Activated CD4-positive, alpha-beta T cell treated with anti-CD3 and anti-CD28 coated beads, Interleukin-2, Interleukin-6, amounts not matched to agents 100 ng/mL and 50 ng/mL, durations not matched to agents 16 hours and 8 hours (primary cell): ENCODE data around the gene CYP2E1.
"Not testable (repeated sequence)": the region's sequence is repeated elsewhere in the genome, so short reads cannot be mapped to it uniquely, and the experiment has no call there.

Experiments
- DNase-seq: peaks from one replicate; pipeline ENCODE4 v3.0.0-alpha.2; 2020

The CYP2E1 gene

DNA sequence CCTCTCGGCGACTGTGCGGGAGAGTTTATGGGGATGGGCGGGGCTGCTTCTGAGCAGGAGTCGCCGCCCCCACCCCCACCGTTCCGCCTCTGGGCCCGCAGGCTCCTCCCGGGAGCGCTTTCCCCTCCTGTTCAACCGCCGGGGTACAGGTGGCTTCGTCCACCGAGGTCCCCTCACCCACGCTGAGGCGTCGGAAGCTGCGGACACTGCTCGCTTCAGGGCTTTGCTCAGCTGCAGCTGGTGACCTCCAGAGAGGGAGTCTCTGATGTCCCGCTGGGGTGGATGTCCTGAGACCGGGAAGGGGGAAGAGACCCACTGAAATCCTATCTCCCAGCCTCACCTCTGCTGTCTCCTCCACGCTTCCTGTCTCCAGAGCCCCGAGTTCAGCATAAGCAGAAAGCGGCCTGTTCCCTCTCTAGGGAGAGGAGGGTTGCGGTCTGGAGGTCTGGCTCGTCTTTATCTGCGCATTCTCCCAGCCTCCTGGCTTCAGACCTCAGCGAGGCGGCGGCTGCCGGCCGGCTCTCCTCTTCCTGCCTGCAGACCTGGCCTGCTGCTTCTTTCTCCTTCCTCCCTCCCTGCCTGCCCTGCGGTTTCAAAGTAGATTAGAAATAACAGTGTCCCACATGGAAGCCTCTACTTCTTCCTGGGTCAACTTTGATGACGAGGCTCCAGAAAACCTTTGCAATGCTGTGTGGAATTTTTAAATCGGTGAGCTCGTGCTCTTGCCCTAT lies 1.8 kb downstream of the CYP2E1 start:
- peak; percentile 4 for DNase-seq

DNA sequence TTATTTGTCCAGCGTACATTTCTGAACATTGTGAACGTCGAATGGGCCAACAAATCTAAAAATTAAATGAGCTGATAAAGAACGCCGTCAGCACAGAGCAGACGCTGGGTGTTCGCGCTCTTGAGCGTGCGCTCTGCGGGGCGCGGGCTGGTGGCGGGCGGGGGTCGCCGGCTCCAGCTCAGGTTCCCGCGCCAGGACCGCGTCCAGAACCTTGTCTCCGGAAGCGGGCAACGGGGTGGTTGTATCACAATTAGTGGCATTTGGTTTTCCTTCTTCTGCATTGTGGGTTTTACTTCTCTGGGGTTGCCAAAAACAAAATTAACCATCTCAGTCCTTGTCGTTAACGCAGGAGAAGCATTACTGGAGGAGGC lies 2.4 kb downstream of the CYP2E1 start:
- DNase-seq, result no peak

DNA sequence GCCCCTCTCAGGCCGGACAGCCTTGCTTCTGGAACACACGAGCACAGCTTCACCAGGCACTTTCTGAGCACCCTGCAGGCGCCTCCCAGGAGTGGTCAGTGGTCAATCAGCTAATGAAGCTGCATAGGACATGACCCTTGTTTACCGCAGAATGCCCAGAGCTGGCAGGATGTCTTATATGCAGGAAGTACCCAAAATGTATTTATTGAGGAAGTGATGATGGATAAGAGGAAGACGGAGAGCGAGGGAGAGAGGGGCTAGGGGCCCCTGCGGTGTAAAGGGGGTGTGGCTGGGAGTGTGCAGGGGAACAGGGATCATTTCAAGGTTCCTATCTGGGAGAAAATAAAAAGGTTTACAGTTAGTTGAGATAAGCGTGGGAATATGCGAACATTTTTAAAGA lies 3.3 kb downstream of the CYP2E1 start:
- DNase-seq, result no peak

DNA sequence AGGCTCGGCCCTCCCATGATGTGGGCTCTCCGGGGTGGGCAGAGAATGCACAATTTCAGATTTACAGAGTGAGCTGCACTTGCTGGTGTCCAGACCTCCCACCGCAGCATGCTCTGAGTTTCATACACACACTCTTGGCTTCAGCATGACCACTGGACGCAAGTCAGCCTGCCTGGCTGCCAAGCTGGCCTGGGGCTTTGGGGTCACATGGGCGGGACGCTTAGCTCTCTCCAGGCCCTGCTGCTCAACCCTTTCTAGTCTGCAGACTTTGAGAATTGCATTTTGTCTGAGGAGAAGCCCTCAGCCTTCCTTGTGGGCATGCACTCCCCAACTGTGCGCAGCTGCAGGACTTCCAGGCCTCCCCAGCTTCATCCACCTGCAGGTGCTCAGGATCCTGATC lies 5.7 kb downstream of the CYP2E1 start:
- no peak for DNase-seq

DNA sequence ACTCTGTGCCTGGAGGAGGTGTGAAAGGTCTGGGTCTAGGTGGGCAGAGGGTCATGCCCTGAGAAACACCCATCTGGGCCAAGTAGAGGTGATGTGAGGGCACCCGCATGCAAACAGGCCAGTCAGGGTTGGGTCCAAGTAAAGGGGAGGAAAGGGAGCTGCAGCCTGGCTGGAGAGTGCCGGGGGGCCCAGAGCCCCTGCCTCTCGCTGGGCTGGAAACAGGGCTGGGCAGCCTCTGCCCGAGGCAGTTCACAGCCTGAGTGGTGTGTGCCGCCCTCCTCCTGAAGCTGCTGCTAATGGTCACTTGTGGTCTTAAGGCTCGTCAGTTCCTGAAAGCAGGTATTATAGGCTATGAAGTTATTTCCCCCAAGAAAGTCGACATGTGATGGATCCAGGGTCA lies 7.3 kb downstream of the CYP2E1 start:
- no peak for DNase-seq

DNA sequence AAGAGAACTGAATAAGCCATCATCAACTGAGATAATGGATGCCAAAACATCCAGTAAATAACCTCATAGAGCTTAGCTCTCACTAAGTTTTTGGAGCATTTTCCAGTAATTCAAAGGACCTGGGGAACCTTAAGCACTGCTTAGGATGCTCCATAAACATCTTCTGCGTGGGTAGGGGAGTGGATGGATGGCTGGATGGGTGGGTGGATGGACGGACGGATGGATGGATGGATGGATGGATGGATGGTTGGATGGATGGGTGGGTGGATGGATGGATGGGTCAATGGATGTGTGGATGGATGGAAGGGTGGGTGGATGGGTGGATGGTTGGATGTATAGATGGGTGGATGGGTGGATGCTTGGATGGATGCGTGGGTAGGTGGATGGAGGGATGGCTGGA lies 9.0 kb downstream of the CYP2E1 start:
- DNase-seq, result no peak

DNA sequence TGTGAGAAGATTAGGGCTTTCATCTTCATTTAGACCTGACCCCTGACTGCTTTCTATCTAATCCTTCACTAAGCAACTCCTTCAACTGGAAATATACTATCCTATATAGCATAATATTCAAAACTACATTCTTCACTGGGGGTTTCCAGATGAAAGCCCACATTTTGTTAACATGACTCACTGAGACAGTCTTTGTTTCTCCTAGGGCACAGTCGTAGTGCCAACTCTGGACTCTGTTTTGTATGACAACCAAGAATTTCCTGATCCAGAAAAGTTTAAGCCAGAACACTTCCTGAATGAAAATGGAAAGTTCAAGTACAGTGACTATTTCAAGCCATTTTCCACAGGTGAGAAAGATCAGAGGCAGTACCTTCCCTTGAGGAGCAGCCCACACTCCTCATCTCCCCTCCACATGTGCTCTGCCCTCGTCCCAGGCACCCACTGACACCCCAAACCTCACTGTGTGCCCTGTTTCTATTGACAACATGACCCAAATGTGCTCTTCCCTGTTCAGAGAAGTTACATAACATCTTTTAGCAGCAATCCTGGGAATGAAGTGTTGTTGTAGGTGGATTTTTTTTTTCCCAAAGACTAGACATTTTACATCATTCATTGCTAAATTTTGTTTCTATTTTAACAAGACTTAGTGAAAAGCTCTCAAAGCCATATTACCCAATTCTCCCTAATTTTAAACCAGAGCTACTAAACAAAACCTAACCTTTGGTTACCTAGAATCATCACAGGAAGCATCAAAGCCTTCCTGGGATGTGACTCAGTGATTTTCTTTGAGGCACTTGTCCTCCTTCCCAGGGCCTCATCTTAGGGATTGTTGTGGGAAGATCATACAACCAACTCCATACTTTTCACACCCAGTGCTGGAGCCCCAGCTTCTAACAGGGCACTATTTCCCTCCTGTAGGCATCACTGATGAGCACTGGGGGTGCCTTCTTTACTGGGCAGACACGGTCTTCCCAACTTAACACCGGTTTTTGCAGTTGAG lies 10.7 kb downstream of the CYP2E1 start:
- DNase-seq, result no peak

DNA sequence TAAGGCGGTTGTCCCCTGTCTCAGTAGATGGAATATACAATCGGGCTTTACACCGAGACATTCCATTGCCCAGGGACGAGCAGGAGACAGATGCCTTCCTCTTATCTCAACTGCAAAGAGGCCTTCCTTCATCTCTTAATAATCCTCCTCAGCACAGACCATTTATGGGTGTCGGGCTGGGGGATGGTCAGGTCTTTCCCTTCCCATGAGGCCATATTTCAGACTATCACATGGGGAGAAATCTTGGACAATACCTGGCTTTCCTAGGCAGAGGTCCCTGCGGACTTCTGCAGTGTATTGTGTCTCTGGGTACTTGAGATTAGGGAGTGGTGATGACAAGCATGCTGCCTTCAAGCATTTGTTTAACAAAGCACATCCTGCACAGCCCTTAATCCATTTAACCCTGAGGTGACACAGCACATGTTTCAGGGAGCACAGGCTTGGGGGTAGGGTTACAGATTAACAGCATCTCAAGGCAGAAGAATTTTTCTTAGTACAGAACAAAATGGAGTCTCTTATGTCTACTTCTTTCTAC lies 14.3 kb downstream of the CYP2E1 start:
- DNase-seq, result not testable (repeated sequence)

DNA sequence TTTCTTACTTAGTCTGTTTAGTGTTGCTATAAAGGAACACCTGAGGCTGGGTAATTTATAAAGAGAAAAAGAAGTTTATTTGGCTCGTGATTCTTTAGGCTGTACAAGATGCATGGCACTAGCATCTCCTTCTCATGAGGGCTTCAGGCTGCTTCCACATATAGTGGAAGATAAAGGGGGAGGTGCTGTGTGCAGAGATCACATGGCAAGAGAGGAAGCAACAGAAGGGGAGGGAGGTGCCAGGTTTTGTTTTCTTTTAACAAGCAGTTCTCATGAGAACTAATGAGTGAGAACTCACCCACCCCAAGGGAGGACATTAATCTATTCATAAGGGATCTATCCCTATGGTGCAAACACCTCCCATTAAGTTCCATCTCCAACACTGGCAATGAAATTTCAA lies 17.3 kb downstream of the CYP2E1 start:
- no peak for DNase-seq

DNA sequence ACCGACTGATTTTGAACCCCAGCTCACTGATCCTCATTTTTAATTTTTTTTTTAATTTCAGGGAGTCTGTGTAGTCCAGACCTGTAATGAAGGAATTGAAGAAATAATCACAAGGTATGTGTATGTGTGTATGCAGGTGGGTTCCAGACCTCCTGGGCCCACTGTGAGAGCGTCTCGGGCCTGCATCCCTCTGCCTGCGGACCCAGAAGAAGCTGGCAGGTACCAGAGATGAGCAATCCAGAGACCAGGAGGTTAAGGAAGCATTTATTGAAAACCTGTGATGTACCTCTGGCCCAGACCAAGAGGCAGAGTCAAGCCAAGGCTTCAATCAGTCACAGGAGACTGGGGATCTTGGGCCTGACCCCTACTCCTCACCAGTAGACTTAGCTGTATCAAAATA lies 27.4 kb downstream of the CYP2E1 start:
- DNase-seq, result no peak

DNA sequence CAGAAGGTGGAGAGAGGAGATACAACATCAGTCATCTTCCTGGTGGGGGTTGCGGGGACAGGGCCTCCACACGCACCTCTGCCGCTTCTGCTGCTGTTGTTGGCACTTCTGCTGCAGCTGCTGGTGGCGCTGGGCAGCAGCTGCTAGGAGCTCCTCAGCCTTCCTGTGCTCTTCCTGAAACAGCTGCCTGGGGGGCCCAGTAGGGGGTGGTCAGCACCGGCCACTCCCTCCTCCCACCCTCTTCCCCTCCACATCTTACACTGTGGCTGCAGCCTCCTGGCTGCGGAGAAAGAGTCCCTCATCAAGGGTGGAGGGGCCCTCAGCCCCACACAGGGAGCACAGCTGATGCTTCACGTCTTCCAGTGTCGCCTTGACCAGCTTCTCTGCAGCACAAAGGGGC lies 28.4 kb downstream of the CYP2E1 start:
- no peak for DNase-seq

DNA sequence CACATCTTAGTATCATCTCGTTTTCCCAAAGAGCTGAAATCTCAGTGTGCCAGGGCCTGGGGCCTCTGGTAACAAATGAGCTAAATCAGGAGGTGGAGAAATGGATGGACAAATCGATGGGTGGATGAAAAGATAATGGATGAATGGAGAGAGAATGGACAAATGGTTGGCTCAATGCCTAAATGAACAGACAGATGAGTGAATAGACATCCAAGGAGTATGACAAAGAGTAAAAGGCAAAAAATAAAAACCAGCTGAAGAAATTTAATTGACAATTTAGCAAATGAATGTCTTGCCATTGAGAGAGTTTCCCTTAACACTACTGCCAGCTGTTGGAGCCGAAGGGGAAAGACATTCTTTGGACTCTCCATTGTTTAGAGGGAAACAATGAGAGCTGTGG lies 30.2 kb downstream of the CYP2E1 start:
- no peak for DNase-seq

DNA sequence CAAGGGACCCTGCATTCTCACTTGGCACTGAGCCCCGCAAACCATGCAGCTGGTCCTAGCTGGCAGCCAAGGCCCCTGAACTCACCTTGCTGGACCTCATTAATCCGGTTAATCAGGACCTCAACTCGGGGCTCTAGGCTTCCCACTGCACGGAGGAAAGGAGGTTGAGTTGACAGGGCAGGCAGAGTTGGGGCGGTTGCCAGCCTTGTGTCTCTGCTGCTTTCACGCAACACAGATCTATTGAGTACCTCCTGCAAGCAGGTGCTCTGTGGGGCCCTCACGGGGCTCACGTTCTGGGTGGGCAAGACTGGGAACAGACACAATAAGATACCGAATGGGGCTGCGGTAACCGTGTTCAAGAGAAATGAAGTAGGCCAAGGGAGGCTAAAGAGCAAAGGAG lies 32.1 kb downstream of the CYP2E1 start:
- no peak for DNase-seq

DNA sequence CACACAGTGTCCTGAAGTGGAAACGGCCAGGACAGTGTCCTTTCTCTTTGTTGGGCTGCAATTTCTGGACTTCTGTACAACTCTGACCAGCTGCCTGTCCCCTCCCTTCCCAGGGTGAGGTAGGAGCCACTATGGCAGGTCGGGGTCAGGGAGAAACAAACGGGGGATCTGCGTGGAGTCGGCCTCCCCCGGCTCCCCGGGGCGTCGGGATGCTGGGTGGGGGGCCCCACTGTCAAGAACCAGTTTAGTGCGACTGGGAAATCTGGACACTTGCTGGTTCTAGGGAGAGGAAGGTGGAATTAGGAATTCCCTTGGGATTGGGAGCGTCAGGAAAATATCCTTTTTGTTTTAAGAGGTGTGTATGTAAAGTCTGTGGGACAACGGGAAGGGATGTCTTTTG lies 37.7 kb downstream of the CYP2E1 start:
- DNase-seq, result no peak

DNA sequence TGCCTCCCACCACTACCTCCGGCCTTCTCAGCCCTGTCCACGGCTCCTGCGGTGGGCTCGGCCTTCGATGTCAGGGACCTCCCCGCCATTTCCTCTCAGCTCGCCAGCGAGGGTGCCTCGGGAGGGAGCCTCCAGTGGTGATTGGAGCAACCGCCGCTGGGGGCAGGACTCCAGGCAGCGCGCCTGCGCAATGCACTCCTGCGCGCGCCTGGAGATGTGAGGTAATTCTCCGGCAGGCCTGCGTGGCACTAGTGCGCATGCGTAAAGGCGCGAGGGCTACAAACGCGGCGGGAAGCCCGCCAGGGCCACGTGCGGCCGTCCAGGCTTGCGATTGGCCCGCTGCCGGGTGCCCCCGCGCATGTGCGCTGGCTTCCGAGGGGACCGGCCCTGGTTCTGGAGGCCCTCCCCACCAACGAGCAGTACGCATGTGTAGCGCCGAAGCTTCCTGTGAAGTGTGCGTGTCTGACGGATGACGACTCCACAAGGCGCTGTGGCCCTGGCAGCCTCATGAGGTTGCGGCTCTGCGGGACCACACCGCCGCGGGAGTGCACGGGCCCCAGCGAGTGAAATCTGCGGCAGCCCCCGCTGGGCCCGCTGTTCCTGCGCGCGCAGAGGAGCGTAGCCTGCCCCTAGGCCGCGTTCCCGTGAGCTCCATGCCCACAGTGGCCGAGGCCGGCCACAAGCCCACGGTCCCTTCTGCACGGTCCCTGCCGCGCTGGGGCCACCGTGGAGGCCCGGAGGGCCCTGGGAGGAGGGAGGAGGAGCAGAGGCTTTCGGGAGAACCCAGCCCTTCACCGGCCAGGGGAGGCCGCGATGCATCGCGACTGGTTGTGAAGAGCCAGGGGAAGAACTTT lies 38.5 kb downstream of the CYP2E1 start, which contains the start of gene SYCE1:
Gene SYCE1, minus strand, starts transcription at position 143 of the 854 bp plus-strand sequence. Its CDS starts 54 bp downstream, at position 89.
- no peak for DNase-seq

DNA sequence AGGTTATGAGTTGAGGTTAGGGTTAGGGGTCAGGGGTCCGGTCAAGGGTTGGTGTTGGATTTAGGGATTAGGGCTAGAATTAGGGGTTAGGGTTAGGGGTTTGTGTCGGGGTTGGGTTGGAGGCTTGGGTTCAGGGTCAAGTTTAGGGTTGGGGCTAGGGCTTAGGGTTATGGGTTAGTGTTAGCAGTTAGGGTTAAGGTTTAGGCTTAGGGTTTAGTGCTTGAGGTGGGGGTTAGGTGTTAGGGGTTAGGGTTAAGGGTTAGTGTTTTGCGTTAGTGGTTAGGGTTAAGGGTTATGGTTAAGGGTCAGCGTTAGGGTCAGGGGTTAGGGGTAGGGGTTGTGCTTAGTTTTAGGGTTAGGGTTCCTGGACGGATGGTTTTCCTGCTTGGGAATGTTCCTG lies 40.0 kb downstream of the CYP2E1 start:
- DNase-seq, result no peak

DNA sequence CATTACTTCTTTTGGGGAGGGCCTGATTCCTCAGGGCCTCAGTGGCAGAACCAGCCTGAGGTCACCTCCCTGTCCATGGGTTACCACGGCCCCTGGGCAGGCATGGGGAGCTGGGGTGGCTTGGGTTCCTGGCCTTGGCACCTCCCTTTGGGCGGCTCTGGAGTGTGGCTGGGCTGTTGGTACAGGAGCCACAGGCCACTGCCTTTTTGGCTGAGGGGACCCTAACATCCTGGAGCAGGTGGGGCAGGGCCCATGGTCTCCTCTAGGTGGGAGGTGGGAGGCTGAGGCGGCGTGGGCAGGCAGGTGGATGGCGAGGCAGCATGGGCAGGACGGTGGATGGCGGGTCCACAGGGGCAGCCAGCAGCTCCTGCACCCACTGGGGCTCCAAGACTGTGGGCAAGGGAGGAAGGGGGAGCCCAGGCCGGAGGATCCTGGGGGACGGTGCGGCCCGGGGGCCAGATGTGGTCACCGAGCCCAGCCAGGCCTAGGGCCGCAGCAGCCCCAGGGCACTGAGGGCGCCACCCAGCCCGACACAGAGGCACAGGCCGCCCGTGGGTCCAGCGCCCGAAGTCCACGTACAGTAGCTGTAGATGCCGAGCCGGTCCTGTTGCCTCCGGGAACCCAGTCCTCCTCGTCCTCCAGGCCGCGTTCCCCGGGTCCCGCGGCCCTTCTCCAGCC lies 40.6 kb downstream of the CYP2E1 start:
- no peak for DNase-seq

DNA sequence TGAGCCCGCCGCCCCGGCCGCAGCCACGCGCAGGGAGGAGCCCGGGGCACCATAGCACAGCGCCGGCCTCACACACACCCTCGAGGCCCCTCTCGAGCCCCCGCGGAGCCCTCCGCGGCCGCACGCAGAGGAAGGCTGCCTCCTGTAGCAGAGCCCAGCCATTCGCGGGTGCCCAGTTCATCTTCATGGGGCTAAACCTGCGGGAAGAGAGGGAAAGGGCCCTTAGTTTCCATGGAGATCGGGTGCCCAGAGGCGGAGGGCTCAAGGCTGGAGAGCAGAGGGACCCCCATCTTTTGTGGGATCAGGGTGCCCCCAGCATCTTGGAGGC lies 41.1 kb downstream of the CYP2E1 start:
- DNase-seq, result no peak

DNA sequence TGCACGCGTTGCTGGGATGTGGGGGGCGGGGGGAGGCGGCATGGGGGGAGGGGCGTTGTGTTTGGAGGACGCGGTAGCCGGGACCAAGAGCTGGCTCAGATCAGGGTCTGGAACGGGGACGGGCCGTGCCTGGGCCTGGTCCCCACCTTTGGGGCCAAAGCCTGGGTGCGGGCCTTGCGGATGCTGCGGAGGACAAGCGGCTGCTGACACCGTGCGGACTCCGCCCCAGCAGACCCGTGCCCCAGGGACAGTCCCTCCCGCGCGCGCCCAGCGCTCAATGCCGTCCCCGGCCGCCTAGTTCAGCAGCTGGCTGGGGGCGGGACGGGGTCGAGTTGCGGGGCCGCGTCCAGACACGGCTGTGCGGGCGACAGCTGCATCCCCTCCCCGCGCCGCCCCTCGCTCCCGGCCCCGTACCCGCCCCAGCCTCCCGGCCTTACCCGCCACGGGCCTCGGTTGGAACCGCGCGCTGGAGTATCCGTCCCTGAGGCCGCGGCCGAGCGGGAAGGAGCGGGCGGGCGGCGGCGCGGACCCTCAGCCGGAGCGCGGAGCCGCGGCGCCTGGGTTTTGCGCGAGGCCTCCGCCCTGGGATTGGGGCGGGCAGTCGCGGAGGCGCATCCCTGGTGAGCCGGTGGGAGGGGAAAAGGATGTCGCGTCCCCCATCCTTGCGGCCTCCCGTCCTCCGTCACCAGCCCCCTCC lies 41.8 kb downstream of the CYP2E1 start:
- DNase-seq, result not testable (repeated sequence)

DNA sequence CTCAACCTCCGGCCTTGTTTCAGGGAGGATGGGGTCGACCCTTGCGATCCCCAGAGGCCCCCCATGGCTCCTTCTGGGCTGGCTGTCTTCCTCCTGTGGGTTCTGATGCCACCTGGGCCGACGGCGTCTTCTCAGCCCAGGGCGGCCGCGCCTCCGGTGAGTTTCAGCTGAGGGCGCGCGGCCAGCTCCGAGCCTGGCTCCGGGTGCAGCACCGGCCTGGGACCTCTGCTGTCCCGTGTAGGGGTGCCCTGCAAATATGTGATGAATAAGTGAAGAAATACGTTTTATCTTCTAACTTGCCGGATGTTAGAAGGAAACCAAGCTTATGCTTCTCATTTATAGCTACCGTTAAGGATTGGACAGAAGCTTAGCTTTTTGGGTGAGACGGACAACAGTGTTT lies 42.6 kb downstream of the CYP2E1 start:
- DNase-seq, result not testable (repeated sequence)

DNA sequence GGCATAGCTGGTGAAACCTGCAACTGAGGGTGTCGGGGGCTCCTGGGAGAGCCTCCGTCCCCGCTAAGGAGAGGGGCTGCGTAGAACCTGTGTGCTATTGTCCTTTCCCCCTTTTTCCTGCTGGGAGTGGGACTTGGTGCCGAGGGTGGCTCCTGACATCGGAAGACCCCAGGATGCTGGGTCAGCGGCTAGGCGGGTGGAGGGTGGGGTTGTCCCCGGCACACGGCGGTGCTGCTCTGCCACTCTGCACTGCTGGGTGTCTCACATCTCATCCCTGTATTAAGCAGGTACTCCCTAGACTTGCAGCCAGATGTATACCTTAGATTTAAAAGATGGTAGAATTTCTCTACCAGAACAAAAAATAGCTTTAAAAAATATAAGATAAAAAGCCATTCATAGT lies 44.9 kb downstream of the CYP2E1 start:
- DNase-seq, result not testable (repeated sequence)

DNA sequence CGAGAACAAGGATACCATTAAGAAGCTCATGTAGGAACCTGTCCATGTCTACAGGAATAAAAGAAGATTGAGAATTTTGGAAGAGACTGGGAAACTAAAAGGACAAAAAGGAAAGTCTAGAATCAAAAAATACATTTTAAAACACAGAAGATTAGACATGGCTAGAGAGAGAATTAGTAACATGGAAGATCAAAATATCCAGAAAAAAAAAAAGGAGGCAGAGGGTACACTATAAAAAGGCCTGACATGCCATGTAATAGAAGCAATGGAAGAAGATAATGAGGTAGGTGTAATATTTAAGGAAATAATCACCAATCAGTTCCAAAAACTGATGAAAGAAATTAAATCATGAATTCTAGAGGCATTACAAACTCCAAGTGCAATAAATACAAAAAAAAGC lies 46.3 kb downstream of the CYP2E1 start:
- not testable (repeated sequence) for DNase-seq
